Mesothelial cell of epicardium (in vitro differentiated cells): ENCODE results near the gene ODC1. TPM values are rescaled to one million over a fixed set of nuclear protein-coding genes. Genes with fewer than 3 reads are reported as not detected.

ENCODE experiments used
- DNase-seq, 2 experiments: peaks; one replicate each; pipeline ENCODE4 v3.0.0; 2021; ENCODE audit warnings: low spot score in 2 of 2; ENCODE audit not compliant: unreplicated experiment in 2 of 2
- H3K27ac Mint-ChIP-seq: 2 replicates; pipeline ENCODE4 v1.8.0; 2021; ENCODE audit warnings: mixed read lengths
- H3K27me3 Mint-ChIP-seq: 2 replicates; pipeline ENCODE4 v1.8.0; 2021; ENCODE audit warnings: low read depth, mixed read lengths
- H3K36me3 Mint-ChIP-seq: 2 replicates; pipeline ENCODE4 v1.8.0; 2021; ENCODE audit warnings: mixed read lengths
- H3K4me1 Mint-ChIP-seq: 2 replicates; pipeline ENCODE4 v1.8.0; 2021; ENCODE audit warnings: mixed read lengths
- H3K4me3 Mint-ChIP-seq: 2 replicates; pipeline ENCODE4 v1.8.0; 2021; ENCODE audit warnings: mild to moderate bottlenecking, moderate library complexity, mixed read lengths
- H3K9me3 Mint-ChIP-seq: 2 replicates; pipeline ENCODE4 v1.8.0; 2021; ENCODE audit warnings: mixed read lengths
- CTCF ChIP-seq: fragments of 200-600 bp; sonication (generic); IDR thresholded peaks from one replicate; pipeline ENCODE4 v1.5.0; 2021; ENCODE audit warnings: antibody characterized with exemption; ENCODE audit not compliant: unreplicated experiment
- total RNA-seq: library from RNA; stranded (reverse); gene quantifications from 3 replicates; pipeline ENCODE4 v1.2.1, GENCODE V29; 2021

The ODC1 gene
- 138 to 148 TPM (median 148 TPM) in 3 replicates for total RNA-seq

- no peak for TF ChIP-seq CTCF
- Mint-ChIP-seq H3K9me3 (no peaks in the 10 kb centered on the region), H3K4me3 (peak within 1 kb of the TSS; percentile 80), H3K36me3 (peaks cover 15% of the 10 kb centered on the region), H3K4me1 (peaks cover 30% of the 10 kb centered on the region), H3K27me3 (no peaks in the 10 kb centered on the region), H3K27ac (peak within 1 kb of the TSS; percentile 92)
- DNase-seq, result peak; percentile 92 to 96
These were observed at the start of gene ODC1 for GRCh38 chr2:10447895-10448575. Gene ODC1 (minus strand): TSS chr2:10448327. CDS start chr2:10445032, 3,295 bp downstream.

- H3K27me3 Mint-ChIP-seq, result peaks cover 21% of the 10 kb centered on the region
- no peak for TF ChIP-seq CTCF
- no peak for DNase-seq
- no peaks in the 10 kb centered on the region for H3K9me3 Mint-ChIP-seq
- no peak overlapping the region for H3K4me3 Mint-ChIP-seq
- H3K4me1 Mint-ChIP-seq, result no peaks in the 10 kb centered on the region
- no peaks in the 10 kb centered on the region for H3K36me3 Mint-ChIP-seq
- H3K27ac Mint-ChIP-seq, result no peak overlapping the region
These were observed 49.7 kb upstream of the ODC1 start for GRCh38 chr2:10497797-10498251.

- no peaks in the 10 kb centered on the region for H3K4me1 Mint-ChIP-seq
- no peak for DNase-seq
- H3K9me3 Mint-ChIP-seq, result peaks cover 6% of the 10 kb centered on the region
- no peak overlapping the region for H3K4me3 Mint-ChIP-seq
- H3K27ac Mint-ChIP-seq, result no peak overlapping the region
- peaks cover 21% of the 10 kb centered on the region for H3K27me3 Mint-ChIP-seq
- TF ChIP-seq CTCF, result no peak
- peaks cover 5% of the 10 kb centered on the region for H3K36me3 Mint-ChIP-seq
These were observed 47.8 kb upstream of the ODC1 start for GRCh38 chr2:10495988-10496313.

- no peaks in the 10 kb centered on the region for H3K4me1 Mint-ChIP-seq
- peaks cover 21% of the 10 kb centered on the region for H3K27me3 Mint-ChIP-seq
- no peak for TF ChIP-seq CTCF
- no peak overlapping the region for H3K4me3 Mint-ChIP-seq
- peaks cover 8% of the 10 kb centered on the region for H3K9me3 Mint-ChIP-seq
- DNase-seq, result no peak
- H3K36me3 Mint-ChIP-seq, result peaks cover 6% of the 10 kb centered on the region
- no peak overlapping the region for H3K27ac Mint-ChIP-seq
These were observed 47.3 kb upstream of the ODC1 start for GRCh38 chr2:10495311-10495987.

- no peak overlapping the region for H3K27ac Mint-ChIP-seq
- no peaks in the 10 kb centered on the region for H3K4me1 Mint-ChIP-seq
- H3K9me3 Mint-ChIP-seq, result peaks cover 8% of the 10 kb centered on the region
- H3K27me3 Mint-ChIP-seq, result peaks cover 21% of the 10 kb centered on the region
- no peak for TF ChIP-seq CTCF
- DNase-seq, result no peak
- H3K4me3 Mint-ChIP-seq, result no peak overlapping the region
- peaks cover 6% of the 10 kb centered on the region for H3K36me3 Mint-ChIP-seq
These were observed 46.4 kb upstream of the ODC1 start for GRCh38 chr2:10494351-10495066.
